ENCODE data around the gene CDC6.

The CDC6 gene

GRCh38 chr17:40251576-40251975, 36.1 kb upstream of the CDC6 start:
- peak; percentile 44 for DNase-seq (ENCODE audit: extremely low read depth, low read depth)
- no peak for TF ChIP-seq CTCF (IDR thresholded peaks at IDR 0.05; ENCODE audit: low read depth, low read length)

- TF ChIP-seq CTCF (IDR thresholded peaks at IDR 0.05; ENCODE audit: low read depth, low read length), result no peak
- no peak for DNase-seq (ENCODE audit: extremely low read depth, low read depth)
Observed at GRCh38 chr17:40253565-40253964, 34.1 kb upstream of the CDC6 start.

- DNase-seq (ENCODE audit: extremely low read depth, low read depth), result no peak
- no peak for TF ChIP-seq CTCF (IDR thresholded peaks at IDR 0.05; ENCODE audit: low read depth, low read length)
Observed at GRCh38 chr17:40259505-40259904, 28.2 kb upstream of the CDC6 start.

- TF ChIP-seq CTCF (IDR thresholded peaks at IDR 0.05; ENCODE audit: low read depth, low read length), result no peak
- DNase-seq (ENCODE audit: extremely low read depth, low read depth), result no peak
Observed at GRCh38 chr17:40260528-40260927, 27.2 kb upstream of the CDC6 start.

GRCh38 chr17:40264458-40265185, 23.1 kb upstream of the CDC6 start:
- TF ChIP-seq CTCF (IDR thresholded peaks at IDR 0.05; ENCODE audit: low read depth, low read length), result no peak
- DNase-seq (ENCODE audit: extremely low read depth, low read depth), result no peak

GRCh38 chr17:40265337-40265736, 22.3 kb upstream of the CDC6 start:
- no peak for TF ChIP-seq CTCF (IDR thresholded peaks at IDR 0.05; ENCODE audit: low read depth, low read length)

GRCh38 chr17:40266882-40267281, 20.8 kb upstream of the CDC6 start:
- no peak for DNase-seq (ENCODE audit: extremely low read depth, low read depth)
- no peak for TF ChIP-seq CTCF (IDR thresholded peaks at IDR 0.05; ENCODE audit: low read depth, low read length)

More at GRCh38 chr17:40265337-40265736, 22.3 kb upstream of the CDC6 start:
- no peak for DNase-seq (ENCODE audit: extremely low read depth, low read depth)

Data from AG09319 (cell line).